Esophagus mucosa (tissue), 1 donor: ENCODE results near the gene ACCS. TPM values are rescaled to one million over a fixed set of nuclear protein-coding genes. Genes with fewer than 3 reads are reported as not detected.

Source experiments
- ATAC-seq: fragments of 200-7000 bp; cut with Tn5 transposase; one replicate; pipeline ENCODE4 v1.9.1; 2020
- total RNA-seq: library from RNA; stranded (reverse); gene quantifications from one replicate; pipeline ENCODE4 v1.2.4, GENCODE V29; 2023
- donor health status: DM: yes; HTN: yes; CAD: no.

Gene ACCS
- total RNA-seq, 1 donor from 2014 or later: 5.9 TPM

DNA sequence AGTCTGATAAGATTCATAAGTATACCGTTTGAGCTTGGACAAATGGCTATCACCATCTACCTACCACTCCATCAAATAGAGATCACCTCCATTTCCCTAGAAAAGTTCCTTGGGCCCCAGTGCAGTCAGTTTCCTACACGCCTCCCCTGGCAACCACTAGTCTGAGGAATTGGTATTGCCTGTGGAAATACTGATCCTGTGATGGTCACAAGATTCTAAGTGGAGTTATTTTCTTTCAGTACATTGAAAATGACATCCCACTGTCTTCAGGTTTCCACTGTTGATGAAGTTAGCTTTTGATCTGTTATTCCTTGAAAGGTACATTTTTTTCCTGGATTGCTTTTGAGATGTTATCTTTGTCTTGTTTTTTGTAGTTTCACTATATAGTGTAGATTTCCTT, 22.9 kb upstream of the ACCS start:
- ATAC-seq: no peak

DNA sequence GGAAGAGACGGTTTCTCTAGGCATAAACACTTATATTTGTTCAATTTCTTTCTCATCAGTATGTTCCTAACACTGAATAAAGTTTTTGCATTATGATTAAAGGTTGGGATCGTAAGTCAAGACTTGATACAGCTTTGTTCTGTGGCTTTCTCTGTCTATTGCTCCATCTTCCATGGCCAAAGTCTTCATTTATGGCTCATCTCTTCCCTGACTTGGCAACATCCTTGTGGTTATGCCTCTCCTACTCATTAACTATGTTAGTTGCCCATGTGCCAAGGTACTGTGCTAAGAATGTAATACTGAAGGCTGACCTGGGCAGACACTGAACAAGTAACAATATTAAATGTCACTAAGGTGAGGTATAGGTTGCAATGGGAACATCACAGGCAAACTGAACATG, 19.9 kb upstream of the ACCS start:
- no peak for ATAC-seq

DNA sequence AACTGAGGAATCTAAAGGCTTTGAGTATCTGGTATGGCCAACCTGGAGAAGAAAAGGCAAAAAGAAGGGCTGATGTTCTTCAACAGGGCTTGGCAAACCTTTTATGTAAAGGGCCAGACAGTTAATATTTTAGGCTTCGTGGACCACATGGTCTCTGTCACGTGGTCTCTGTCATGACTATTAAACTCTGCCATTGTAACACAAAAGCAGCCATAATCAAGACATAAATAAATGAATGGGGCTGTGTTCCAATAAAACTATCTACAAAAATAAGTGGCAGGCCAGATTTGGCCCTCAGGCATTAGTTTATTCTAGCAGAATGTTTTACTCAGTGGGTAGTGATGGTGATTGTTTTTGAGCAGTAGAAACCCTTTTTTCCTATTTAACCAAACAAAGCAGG, 18.8 kb upstream of the ACCS start:
- no peak for ATAC-seq

DNA sequence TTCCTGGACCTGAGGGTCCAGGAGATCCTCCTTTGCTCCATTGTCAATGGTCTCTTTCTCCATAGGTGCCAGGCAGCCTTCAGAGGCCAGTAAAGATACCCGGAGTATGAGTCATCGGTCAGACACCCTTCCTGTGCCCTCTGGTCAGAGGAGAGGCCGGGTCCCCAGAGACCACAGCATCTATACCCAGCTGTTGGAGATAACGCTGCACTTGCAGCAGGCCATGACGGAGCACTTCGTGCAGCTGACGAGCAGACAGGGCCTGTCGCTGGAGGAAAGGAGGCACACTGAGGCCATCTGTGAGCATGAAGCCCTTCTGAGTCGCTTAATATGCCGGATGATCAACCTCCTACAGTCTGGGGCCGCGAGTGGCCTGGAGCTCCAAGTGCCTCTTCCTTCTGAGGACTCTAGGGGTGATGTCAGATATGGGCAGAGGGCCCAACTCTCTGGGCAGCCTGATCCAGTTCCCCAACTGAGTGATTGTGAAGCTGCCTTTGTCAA, 18.1 kb upstream of the ACCS start, which contains the start of gene ACCSL:
TSS of gene ACCSL (plus strand) at position 51 of the 501 bp plus-strand sequence. CDS start at position 107, 56 bp downstream.
- no peak for ATAC-seq

DNA sequence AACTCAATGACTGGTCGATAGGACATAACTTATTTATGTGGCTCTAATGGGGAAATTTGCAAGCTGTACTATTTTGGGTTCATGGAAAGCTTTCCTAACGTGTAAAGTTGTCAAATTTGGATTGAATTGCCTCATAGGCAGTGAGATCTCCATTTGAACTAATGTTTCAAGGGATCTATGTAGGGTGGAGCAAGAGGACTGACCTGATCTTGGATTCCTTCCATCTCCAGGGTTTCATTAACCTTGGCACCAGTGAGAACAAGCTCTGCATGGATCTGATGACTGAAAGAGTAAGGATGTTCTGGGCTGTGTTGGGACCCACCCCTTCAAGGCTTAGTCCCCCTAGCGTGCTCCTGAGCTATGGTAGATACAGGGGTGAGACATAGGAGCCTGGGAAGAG, 16.2 kb upstream of the ACCS start:
- no peak for ATAC-seq

DNA sequence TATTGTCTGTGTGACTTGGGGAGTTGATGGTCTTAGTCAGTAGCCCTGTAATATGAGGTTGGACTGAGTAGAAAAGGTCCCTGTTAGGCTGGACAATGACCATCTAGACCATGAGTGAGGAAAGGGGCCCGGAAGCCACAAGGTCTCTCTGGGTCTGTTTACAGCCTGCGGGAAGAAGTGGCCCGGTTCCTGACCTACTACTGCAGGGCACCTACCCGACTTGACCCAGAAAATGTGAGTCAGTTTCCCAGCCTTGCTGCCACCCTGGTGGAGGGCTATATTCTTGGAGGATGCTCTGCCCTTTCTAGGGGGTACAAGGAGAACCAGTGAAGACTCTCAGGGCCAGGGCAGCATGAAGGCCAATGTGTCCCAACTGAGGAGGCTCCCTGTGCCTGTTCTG, 14.9 kb upstream of the ACCS start:
- ATAC-seq: no peak

DNA sequence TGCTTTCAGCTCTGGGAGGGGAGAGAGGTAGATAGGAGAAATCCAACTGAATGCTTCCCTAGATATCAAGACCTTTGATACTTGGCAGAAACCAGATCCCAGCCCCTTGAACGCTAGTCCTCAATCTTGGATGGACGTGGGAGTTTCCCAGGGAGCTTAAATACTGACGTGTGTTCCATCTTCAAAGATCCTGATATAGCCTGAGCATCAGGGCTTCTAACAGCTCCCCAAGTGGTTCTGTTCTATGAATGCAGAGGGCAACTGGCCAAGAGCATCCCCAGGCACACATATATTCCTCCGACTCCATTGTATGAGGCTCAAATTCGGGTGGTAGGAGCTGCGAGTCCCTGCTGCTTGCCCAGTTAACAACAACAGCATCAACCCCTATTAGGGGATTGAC, 8.7 kb upstream of the ACCS start:
- no peak for ATAC-seq

DNA sequence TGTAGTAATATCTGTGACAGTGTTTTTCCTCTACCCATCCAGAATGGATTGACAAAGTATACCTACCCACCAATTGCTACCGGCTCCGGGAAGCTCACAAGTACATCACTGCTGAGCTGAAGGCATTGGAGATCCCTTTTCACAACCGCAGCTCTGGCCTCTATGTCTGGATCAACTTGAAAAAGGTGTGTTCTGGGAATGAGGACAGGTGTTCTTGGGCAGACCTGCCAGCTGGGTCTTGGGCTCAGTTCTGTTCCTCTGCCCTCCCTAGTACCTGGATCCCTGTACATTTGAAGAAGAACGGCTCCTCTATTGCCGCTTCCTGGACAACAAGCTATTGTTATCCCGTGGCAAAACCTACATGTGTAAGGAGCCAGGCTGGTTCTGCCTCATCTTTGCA, 7.8 kb upstream of the ACCS start:
- ATAC-seq: no peak

DNA sequence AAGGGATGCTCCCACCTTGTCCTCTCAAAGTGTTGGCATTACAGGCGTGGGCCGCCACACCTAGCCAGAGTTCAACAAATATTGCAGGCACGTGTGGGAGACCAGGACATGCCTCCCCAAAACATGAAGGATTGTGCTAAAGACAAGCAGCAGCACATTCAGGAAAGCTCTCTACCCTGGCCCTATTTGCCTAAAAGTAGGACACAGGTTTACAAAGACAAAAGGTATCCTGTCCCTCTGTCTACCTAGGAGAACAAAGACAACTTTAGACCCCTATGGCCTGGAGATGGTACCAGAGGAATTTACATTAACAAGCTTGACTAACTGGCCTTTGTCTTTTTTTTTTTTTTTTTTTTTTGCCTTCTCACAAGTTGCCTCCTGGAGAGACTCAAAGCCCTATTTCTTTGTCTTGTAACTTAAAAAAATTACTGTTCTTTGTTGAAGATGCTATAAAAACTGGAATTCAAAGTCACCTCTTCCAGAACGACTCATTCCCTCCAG, 859 bp upstream of the ACCS start:
- ATAC-seq: no peak

DNA sequence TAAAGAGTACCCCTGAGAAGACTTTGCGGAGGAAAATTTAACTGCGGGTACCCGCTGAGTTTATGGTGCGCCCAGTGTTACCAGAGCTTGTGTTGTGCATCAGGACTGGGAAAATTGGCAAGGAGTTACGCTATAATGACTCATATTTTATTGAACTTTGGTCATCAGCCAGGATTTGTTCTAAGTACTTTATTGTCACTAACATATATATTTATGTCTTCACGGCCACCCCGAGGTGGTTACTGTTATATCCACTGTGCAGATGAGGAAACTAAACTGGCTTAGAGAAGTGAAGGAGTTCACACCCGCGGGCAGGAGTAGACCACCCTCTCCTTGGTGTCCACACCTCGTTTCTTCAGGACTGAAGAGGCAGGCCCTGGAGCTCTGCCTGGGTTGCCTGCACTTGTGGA, 667 bp downstream of the ACCS start:
- ATAC-seq: peak; percentile 67

DNA sequence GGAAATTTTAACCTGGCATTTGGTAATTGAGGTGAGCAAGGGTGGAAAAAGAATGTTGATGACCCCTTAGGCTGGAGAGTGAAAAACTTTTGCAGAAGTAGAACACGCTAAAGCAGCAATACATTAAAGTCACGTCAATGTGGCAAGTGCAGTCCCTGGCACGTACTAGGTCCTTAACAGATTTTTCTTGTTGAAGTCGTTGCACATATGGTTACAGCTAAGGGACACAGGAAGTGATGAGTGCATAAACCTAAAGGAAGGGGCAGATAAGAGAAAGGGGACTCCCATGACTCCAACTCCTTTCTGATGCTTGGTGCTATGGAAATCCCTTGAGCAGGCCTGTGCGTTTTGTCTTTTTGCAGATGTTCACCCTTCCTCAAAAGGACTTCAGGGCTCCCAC, 1.2 kb downstream of the ACCS start:
- no peak for ATAC-seq

DNA sequence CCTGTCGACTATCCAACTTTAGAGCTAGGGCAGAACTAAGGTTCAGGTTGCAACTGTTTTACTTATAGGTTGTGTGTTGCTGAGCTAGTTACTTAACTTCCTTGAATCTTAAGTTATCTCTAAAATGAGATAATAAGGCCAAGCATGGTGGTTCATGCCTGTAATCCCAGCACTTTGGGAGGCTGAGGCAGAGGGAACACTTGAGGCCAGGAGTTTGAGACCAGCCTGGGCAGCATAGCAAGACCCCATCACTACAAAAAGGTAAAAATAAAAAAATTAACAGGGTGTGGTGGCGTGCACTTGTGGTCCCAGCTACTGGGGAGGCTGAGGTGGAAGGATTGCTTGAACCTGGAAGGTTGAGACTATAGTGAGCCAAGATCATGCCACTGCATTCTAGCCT, 2.1 kb downstream of the ACCS start:
- ATAC-seq: no peak

DNA sequence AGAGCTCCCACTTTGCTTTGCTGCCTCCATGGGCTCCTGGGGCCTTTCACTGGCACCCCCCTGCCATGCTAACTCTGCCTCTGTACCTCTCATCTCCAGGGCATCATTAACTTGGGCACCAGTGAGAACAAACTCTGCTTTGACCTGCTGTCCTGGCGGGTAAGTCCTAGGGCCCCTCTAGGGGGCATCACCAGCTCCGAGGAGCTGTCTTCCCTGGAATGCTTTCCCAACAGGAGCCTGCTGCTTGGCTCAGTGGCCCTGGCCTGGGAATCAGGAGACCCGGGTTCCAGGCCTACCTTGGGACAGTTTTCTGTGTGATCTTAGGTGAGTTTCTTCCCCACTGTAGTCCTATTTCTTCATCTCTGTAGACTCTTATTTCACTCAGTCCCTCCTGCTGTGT, 5.1 kb downstream of the ACCS start:
- no peak for ATAC-seq

DNA sequence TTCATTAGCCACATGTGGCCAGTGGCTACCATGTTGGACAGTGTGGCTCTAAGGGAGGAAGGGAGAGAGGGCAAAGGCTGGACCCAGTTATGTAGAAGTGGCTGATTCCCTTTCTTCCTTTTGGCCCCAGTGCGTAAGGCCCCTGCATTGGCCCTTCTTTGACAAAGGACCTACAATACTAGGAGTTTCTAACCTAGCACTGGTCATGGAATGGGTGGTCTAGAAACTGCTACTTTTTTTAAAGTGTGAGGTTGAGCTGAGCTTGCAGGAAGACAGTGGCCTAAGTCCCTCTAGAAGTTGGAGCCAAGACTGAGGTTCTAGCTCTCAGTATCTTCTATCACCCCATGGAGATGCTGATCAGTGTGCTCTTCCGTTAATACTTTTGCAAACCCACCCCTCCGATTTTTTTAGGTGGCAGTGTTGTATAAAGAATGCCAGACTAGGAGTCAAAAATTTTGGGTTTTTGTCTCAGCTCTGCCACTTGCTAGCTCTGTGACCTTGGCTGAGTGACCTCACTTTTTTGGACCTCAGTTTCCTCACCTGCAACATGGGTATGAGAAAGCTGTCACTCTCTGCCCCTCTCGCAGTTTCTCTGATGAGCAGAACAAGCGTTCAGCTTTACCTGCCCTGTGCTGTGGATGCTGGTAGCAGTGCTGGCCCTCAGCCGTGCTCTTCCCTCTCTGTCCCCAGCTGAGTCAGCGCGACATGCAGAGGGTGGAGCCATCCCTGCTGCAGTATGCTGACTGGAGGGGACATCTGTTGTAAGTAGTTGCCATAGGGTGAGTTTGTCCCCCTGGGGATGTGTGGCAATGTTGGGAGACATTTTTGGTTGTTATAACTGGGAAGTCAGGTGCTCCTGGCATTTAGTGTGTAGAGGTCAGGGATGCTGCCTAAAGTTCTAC, 6.9 kb downstream of the ACCS start:
- no peak for ATAC-seq

DNA sequence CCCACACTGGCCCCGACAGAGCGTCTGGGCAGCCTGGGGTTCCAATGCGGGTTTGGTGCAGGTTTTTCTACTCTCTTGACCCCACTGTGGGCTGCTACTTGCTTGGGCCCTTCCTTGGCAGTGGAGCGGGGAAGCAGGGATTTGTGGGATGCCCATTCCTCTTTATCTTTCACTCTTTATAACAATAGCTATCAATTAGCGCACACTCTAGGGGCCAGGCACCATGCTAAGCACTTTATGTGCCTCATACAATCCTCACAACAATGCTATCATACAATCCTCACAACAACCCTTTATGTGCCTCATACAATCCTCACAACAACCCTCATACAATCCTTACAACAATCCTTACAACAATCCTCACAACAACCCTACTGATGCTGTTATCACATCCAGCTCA, 12.7 kb downstream of the ACCS start:
- no peak for ATAC-seq

DNA sequence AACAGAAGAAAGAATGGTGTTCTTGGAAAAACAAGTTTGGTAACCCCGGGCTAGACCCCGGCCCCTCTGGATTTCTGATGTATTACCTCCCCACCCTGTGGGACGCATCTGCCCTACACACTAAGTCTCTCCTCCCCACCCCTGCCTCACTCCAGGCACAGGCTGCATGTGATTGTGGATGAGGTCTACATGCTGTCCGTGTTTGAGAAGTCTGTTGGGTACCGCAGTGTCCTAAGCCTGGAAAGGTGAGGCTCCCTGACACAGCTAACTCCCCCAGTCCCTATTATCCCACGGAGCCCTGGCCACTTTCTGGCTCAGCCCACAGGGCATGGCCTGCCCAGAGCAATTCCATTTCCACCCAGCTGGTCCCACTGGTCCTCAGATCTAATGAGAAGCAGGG, 13.3 kb downstream of the ACCS start:
- no peak for ATAC-seq

DNA sequence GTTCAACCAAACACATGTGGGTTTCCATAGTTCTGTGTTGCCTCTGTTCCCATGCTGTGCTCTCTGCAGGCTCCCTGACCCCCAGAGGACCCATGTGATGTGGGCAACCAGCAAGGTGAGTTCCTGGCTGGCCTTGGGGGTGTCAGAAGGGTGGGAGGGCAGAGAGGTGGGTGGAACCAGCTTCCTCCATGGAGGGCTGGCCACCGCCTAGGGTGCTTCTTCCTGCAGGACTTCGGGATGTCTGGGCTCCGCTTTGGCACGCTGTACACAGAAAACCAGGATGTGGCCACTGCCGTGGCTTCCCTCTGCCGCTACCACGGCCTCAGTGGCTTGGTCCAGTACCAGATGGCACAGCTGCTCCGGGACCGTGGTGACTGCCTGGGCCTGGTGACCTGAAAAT, 14.9 kb downstream of the ACCS start:
- ATAC-seq: no peak

DNA sequence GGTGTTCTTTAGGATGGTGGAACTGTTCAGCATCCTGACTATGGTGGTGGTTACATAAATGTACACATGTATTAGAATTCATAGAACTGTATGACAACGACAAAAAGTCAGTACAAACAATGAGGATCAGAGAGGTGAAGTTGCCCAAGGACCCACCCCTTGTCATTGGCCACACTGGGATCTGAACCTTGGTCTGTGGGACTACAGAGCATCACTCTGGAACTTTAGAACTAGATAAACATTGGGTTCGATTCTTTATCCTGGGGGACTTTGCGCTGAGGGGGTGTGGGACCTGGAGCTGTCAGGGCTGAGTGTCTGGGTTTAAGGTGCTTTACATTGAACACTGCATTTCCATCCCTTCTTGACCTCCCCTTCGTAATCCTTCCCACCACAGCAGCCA, 16.6 kb downstream of the ACCS start:
- no peak for ATAC-seq

DNA sequence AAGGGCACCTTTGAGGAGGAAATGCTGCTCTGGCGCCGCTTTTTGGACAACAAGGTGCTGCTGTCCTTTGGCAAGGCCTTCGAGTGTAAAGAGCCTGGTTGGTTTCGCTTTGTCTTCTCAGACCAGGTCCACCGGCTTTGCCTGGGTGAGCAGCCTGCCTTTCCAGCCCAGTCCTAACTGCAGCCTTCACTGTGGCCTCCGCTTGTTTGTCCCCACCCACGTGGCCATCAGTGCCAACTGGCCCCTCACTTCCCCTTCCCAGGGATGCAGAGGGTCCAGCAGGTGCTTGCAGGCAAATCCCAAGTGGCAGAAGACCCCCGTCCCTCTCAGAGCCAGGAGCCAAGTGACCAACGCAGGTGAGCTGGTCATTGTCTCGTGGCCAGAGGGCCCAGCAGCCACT, 17.4 kb downstream of the ACCS start:
- no peak for ATAC-seq

DNA sequence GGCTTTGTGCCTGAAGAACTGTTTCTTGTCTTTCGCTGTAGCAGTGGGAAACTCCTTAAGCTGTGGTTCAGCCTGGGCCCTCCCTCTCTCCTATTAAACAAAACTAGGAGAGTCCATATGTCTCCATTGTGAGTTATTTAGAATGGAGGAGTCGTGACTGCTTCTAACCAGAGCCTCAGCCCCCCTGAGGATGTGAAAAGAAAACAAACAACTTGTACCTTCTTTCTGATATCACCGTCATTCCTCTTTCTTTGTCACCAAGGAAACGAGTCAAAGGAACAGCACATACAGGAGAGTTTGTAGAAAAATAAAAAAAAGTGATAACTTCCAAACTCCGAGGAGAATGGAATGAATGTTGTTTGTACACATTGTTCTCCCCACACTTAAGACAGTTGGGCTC, 17.8 kb downstream of the ACCS start:
- no peak for ATAC-seq

DNA sequence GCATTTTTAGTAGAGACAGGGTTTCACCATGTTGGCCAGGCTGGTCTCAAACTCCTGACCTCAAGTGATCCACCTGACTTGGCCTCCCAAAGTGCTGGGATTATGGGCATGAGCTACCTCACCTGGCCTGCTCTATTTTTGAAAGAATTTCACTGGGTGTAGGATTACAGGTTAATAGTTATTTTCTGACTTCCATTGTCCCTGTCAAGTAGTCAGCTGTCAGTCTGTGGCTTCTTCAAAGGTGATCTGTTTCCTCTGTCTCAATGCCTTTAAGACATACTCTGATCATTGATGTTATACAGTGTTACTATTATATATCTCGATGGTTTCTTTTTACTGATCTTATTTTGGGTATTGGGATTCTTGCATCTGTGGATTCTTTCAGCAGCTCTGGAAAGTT, 19.3 kb downstream of the ACCS start:
- no peak for ATAC-seq

DNA sequence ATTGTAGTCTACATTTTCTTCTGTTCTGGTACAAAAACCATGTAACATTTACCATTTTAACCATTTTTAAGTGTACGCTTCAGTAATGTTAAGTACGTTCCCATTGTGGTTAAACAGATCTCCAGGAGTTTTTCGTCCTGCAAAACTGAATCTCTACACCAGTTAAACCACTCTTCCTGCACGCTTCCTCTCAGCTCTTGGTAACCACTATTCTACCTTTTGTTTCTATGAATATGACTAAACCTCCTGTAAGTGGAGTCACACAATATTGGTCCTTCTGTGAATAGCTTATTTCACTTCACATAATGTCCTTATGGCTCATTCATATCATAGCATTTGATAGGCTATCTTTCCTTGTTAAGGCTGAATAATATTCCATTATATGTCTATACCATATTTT, 22.3 kb downstream of the ACCS start:
- ATAC-seq: no peak

DNA sequence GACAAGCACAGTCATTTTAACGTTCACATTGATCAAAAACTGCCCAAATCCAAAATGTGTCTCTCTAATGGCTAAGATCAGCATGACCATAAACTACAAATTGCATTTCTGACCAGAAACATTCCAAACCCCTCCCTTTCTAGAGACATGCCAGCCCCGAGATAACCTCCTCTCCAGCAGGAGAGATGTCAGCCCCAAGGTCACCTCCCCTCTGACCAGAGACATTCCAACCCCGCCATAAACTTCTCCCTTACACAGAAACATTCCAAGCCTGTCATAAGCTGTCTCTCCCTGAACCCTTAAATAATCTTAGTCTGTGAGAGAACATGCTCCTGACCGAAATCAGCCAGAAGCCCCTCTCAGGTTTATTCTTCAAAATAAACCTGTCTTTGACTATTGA, 22.8 kb downstream of the ACCS start:
- ATAC-seq: no peak

DNA sequence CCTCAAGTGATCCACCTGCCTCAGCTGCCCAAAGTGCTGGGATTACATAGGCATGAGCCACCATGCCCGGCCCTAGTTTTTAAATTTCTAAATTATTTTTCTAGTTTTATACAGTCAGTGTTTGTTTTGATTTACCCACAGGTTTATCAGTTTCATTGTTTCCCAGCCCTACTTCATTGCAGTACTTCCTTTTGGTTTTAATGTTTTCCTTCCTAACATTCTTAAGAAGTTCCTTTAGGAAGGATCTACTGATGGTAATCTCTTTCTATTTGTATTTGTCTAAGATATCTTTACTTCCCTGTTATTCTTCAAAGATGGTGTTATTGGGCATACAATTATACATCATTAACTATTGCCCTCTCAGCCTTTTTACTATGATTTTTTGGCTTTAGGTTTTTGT, 24.5 kb downstream of the ACCS start:
- ATAC-seq: no peak
